ENCODE data around the gene STX10.

The STX10 gene

GRCh38 chr19:13137290-13137794 lies 12.8 kb downstream of the STX10 start:
- Mint-ChIP-seq H3K36me3 (ENCODE audit: low read depth) (peaks cover 44% of the 10 kb centered on the region), H3K9me3 (no peaks in the 10 kb centered on the region), H3K4me3 (no peak overlapping the region), H3K27me3 (no peaks in the 10 kb centered on the region), H3K4me1 (ENCODE audit: low read depth) (peaks cover 28% of the 10 kb centered on the region), H3K27ac (no peak overlapping the region)

- Mint-ChIP-seq H3K4me1 (ENCODE audit: low read depth) (peaks cover 42% of the 10 kb centered on the region), H3K27me3 (no peaks in the 10 kb centered on the region), H3K9me3 (no peaks in the 10 kb centered on the region), H3K4me3 (no peak overlapping the region), H3K36me3 (ENCODE audit: low read depth) (peaks cover 49% of the 10 kb centered on the region), H3K27ac (peak overlapping the region; percentile 40)
Observed at GRCh38 chr19:13135068-13136062, 14.8 kb downstream of the STX10 start.

DNA sequence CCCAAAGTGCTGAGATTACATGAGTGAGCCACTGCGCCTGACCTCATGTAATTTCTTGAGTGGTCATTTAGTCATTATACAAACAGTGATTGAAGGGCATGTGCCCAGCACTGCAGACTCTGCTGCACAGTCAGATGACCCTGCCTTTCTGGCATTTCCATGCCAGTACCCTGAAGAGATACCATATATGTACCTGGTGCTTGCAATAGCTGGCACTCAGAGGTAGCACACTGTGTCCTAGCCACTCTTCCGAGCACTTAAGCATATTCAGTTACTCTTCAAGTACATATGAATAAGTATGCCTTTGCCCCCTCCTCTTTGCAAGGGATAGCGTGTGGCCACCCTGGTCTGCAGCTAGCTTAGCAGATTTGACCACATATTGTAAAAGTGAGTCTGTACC lies 15.5 kb downstream of the STX10 start:
- H3K27me3 Mint-ChIP-seq: no peaks in the 10 kb centered on the region
- peak overlapping the region; percentile 40 for H3K27ac Mint-ChIP-seq
- H3K4me1 Mint-ChIP-seq (ENCODE audit: low read depth): peaks cover 40% of the 10 kb centered on the region
- peaks cover 54% of the 10 kb centered on the region for H3K36me3 Mint-ChIP-seq (ENCODE audit: low read depth)
- no peak overlapping the region for H3K4me3 Mint-ChIP-seq
- no peaks in the 10 kb centered on the region for H3K9me3 Mint-ChIP-seq

- H3K27me3 Mint-ChIP-seq: no peaks in the 10 kb centered on the region
- H3K4me1 Mint-ChIP-seq (ENCODE audit: low read depth): peaks cover 43% of the 10 kb centered on the region
- no peaks in the 10 kb centered on the region for H3K9me3 Mint-ChIP-seq
- H3K27ac Mint-ChIP-seq: peak overlapping the region; percentile 99
- H3K4me3 Mint-ChIP-seq: peak overlapping the region; percentile 80
- peaks cover 51% of the 10 kb centered on the region for H3K36me3 Mint-ChIP-seq (ENCODE audit: low read depth)
Observed at GRCh38 chr19:13133241-13133870, 16.8 kb downstream of the STX10 start.

DNA sequence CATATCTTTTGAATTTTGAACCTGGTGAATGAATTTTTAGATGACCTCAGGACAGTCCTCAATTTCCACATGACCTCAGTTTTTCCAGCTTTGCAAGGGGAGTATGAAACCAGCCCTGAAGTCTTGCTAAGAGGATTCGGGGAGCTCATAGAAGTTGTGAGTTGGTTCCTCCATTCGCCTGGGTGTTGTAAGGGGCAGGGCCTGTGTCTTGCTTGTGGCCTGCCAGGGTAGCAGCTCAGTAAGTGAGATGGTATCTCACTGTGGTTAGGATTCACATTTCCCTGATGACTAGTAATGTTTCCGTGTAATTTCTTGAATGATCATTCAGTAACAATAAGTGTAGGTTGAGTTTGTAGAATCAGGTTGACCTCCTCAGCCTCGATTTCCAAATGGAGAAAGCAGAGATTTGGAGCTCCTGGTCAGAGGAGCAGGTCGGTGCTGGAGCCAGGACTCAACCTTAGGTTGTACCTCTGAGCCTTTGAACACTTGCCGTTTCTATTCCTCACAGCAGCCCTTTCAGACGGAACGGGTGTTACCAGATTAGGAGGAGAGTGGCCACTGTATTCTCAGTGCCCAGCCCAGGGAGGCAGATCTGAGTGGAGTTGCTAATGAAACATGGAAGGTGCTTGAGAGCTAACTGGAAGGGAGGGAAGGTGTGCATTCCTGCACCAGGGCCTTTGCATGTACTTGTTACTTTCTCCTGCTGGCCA lies 17.5 kb downstream of the STX10 start:
- Mint-ChIP-seq H3K9me3 (no peaks in the 10 kb centered on the region), H3K4me1 (ENCODE audit: low read depth) (peaks cover 49% of the 10 kb centered on the region), H3K27ac (peak overlapping the region; percentile 99), H3K27me3 (no peaks in the 10 kb centered on the region), H3K36me3 (ENCODE audit: low read depth) (peaks cover 46% of the 10 kb centered on the region), H3K4me3 (peak overlapping the region; percentile 80)

DNA sequence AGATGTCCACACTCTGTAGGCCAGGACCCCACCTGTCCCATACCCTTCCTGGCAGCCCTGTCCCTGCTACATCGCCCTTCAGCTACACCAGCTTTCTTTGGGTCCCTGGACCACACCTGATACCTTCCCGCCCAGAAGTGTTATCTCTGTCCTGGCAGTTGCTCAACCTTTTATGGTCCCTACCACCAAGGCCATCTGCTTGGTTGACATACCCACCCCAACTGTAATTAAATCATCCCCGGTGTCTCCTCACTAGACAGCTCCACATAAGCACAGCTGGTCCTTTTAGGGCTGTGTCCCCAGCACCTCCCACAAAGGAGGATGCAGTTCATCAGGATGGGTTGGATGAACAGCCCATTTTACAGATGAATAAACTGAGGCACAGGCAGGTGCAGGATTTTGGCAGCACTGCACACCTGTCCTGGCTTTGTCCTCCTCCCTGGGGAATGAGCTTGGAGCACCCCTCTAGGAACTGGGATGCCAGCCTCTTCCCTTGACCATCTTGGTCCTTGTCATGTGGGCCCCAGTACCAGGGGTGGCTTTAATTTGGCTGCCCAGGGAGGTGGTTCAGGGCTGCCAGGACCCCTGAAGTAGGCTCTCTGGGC lies 19.2 kb downstream of the STX10 start:
- peaks cover 35% of the 10 kb centered on the region for H3K36me3 Mint-ChIP-seq (ENCODE audit: low read depth)
- H3K27me3 Mint-ChIP-seq: no peaks in the 10 kb centered on the region
- H3K27ac Mint-ChIP-seq: peak overlapping the region; percentile 99
- peaks cover 56% of the 10 kb centered on the region for H3K4me1 Mint-ChIP-seq (ENCODE audit: low read depth)
- no peak overlapping the region for H3K4me3 Mint-ChIP-seq
- H3K9me3 Mint-ChIP-seq: no peaks in the 10 kb centered on the region

GRCh38 chr19:13129384-13129783 lies 20.8 kb downstream of the STX10 start:
- H3K27me3 Mint-ChIP-seq: no peaks in the 10 kb centered on the region

DNA sequence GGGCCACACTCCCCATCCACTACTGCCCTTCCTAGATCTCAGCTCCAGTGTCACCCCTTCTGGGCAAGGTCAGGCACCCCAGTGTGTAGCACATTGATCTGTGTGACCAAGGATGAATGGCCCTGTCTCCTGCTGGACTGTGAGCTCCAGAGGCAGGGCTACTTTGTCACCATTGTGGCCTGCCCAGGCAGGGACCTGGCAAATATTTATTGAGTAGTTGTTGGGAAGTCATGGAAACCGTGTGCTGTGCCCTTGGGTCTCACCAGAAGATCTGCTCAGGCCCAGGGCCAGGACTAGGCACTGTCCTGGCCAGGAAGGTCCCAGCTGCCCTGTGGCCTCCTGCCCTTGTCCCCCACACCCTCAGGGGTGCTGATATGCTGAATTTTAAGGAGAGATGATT lies 21.6 kb downstream of the STX10 start:
- H3K36me3 Mint-ChIP-seq (ENCODE audit: low read depth): peaks cover 29% of the 10 kb centered on the region
- peak overlapping the region; percentile 70 for H3K27ac Mint-ChIP-seq
- peaks cover 49% of the 10 kb centered on the region for H3K4me1 Mint-ChIP-seq (ENCODE audit: low read depth)
- no peak overlapping the region for H3K4me3 Mint-ChIP-seq
- H3K9me3 Mint-ChIP-seq: no peaks in the 10 kb centered on the region
- no peaks in the 10 kb centered on the region for H3K27me3 Mint-ChIP-seq

More at GRCh38 chr19:13129384-13129783, 20.8 kb downstream of the STX10 start:
- Mint-ChIP-seq H3K4me3 (no peak overlapping the region), H3K27ac (no peak overlapping the region), H3K9me3 (no peaks in the 10 kb centered on the region), H3K36me3 (ENCODE audit: low read depth) (peaks cover 34% of the 10 kb centered on the region), H3K4me1 (ENCODE audit: low read depth) (peaks cover 53% of the 10 kb centered on the region)

DNA sequence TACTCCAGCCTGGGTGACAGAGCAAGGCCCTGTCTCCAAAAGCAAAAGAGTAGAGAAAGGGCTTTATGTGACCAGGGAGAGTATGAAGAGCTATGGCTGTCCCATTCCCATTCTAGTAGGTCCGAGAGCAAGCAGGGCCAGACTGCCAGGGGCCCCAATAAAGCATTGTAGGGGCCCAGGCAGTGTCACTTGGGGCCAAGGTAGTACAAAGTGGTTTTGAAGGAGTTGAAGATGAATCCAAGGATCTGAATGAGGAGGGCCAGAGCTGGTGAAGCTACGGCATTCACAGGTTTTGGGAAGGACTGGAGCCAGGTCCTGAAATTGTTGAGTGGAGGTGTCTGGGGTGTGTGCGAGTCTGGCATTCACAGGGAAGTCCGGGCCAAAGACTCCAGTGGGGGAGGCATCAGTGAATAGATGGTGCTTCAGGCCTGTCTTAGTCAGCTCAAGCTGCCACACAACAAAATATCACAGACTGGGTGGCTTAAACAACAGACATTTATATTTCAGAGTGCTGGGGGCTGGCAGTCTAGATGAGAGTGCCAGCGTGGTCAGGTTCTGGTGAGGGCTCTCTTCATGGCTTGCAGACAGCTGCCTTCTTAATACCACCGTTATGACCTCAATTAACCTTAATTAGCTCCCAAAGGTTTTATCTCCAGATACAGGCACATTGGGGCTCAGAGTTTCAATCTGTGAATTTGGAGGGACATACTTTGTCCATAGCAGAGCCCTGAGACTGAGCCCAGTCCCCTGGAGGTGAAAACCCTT lies 22.2 kb downstream of the STX10 start:
- H3K36me3 Mint-ChIP-seq (ENCODE audit: low read depth): peaks cover 26% of the 10 kb centered on the region
- no peaks in the 10 kb centered on the region for H3K9me3 Mint-ChIP-seq
- no peak overlapping the region for H3K27ac Mint-ChIP-seq
- no peak overlapping the region for H3K4me3 Mint-ChIP-seq
- no peaks in the 10 kb centered on the region for H3K27me3 Mint-ChIP-seq
- peaks cover 48% of the 10 kb centered on the region for H3K4me1 Mint-ChIP-seq (ENCODE audit: low read depth)

DNA sequence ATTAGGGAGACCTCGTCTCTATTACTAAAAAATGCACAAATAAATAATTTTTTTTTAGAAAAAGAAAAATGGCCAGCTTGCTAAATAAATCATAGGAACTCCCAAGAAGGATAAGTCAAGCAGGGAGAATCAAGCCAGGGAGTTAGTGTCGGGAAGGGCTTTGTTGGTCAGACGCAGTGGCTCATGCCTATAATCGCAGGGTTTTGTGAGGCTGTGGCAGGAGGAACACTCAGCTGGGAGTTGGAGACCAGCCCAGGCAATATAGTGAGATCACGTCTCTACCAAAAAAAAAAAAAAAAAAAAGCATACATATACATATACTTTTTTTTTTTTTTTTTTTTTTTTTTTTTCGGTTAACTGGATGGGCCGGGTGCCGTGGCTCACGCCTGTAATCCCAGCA lies 23.1 kb downstream of the STX10 start:
- H3K4me1 Mint-ChIP-seq (ENCODE audit: low read depth): peaks cover 48% of the 10 kb centered on the region
- no peak overlapping the region for H3K27ac Mint-ChIP-seq
- no peaks in the 10 kb centered on the region for H3K9me3 Mint-ChIP-seq
- H3K4me3 Mint-ChIP-seq: no peak overlapping the region
- peaks cover 26% of the 10 kb centered on the region for H3K36me3 Mint-ChIP-seq (ENCODE audit: low read depth)
- H3K27me3 Mint-ChIP-seq: no peaks in the 10 kb centered on the region

DNA sequence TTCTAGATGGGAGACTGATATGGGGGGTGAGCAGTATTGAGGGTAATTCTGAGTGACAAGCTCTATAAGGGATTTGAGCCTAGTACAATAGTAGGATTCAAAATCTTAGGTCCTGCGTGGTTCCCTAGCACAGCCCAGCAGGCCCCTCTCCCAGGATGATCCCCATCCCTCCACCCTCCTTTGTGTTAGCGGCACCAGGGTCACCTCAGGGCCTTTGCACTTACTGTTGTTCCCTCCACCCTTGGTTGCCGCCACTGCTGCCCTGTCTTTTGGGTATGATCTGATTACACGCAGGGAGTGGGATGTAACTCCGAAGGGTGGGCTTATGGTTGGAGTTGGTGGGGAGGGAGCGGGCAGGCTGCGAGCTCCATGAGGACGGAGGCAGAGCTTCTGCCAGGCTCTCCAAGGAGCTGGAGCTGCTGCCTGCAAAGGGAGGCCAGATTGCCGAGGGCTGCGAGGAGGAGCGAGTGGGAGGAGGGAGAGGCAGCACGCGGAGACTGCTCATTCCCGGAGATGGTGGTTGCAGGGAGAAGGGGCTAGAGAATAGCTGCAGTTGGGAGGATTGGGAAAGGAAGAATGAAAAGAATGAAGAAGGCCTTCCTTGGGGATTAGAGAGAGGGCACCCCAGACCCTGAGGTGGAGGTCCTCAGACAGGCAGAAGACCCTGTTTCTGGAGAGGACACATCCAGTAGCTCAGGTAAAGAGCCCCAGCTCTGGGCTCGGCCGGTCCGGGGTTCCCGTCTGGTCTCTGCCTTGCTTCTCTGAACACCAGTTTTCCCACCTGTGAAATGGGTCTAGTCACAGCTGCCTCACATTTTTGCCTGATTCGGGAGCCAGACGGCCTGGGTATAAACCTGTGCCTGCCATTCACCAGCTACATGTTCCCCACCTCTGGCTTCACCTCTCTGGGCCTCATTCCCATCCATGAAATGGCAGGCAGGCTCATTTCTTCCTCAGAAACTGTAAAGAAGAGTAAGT lies 26.9 kb downstream of the STX10 start:
- Mint-ChIP-seq H3K4me1 (ENCODE audit: low read depth) (peaks cover 61% of the 10 kb centered on the region), H3K4me3 (peak overlapping the region; percentile 70), H3K27me3 (no peaks in the 10 kb centered on the region), H3K36me3 (ENCODE audit: low read depth) (peaks cover 18% of the 10 kb centered on the region), H3K9me3 (no peaks in the 10 kb centered on the region), H3K27ac (peak overlapping the region; percentile 91)

GRCh38 chr19:13122275-13122878 lies 27.8 kb downstream of the STX10 start:
- Mint-ChIP-seq H3K36me3 (ENCODE audit: low read depth) (peaks cover 18% of the 10 kb centered on the region), H3K27me3 (no peaks in the 10 kb centered on the region), H3K4me1 (ENCODE audit: low read depth) (peaks cover 55% of the 10 kb centered on the region), H3K4me3 (peak overlapping the region; percentile 70), H3K9me3 (no peaks in the 10 kb centered on the region), H3K27ac (peak overlapping the region; percentile 91)

All from stimulated activated naive CD8-positive, alpha-beta T cell treated with anti-CD3 and anti-CD28 coated beads, Interleukin-15, Interleukin-2, amounts not matched to agents 100 ng/mL and 50 ng/mL, for 24 hours (primary cell).